Smooth muscle cell of the brain vasculature (primary cell): Measurements from ENCODE around the gene LGI1.

ENCODE experiments used
- DNase-seq: peaks from one replicate; pipeline ENCODE4 v3.0.0-alpha.2; 2012; ENCODE audit warnings: low read depth, low spot score

The LGI1 gene

DNA sequence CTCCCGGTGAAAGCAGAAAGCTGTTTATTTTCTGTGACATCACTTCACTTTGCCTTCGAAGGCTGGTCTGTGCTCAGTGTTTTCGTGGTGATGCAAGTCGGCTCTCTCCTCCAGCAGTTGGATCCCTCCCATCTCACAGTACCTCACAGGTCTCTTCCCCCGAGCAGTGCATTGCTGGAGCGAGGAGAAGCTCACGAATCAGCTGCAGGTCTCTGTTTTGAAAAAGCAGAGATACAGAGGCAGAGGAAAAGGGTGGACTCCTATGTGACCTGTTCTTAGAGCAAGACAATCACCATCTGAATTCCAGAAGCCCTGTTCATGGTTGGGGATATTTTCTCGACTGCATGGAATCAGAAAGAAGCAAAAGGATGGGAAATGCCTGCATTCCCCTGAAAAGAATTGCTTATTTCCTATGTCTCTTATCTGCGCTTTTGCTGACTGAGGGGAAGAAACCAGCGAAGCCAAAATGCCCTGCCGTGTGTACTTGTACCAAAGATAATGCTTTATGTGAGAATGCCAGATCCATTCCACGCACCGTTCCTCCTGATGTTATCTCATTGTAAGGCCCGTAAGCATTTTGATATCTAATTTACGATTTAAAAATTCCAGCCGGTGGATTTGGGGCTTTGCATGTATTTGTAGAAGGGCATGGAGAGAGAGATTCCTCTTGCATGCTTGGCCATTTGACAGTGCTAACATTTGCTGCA is at the start of gene LGI1:
LGI1 (plus strand) TSS at position 136 of the 707 bp plus-strand sequence; CDS start at position 345, 209 bp downstream.
- no peak for DNase-seq

- no peak for DNase-seq
Observed at GRCh38 chr10:93710333-93710909, 47.3 kb upstream of the LGI1 start.

- DNase-seq: no peak
Observed at GRCh38 chr10:93711891-93712290, 45.8 kb upstream of the LGI1 start.

DNA sequence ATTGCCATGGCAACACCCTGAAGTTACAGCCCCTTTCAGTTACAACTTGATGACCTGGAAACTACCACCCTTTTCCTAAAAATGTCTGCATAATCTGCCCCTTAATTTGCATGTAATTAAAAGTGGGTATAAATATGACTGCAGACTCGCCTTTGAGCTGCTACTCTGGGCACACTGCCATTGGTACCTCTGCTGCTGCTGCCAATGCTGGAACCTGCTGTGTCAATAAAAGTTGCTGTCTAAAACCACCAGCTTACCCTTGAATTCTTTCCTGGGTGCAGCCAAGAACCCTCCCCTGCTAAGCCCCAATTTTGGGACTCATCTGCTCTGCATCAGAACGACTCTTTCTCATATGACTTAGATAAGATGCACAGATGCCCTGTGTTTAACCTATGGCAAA is 45.1 kb upstream of the LGI1 start:
- DNase-seq: no peak

DNA sequence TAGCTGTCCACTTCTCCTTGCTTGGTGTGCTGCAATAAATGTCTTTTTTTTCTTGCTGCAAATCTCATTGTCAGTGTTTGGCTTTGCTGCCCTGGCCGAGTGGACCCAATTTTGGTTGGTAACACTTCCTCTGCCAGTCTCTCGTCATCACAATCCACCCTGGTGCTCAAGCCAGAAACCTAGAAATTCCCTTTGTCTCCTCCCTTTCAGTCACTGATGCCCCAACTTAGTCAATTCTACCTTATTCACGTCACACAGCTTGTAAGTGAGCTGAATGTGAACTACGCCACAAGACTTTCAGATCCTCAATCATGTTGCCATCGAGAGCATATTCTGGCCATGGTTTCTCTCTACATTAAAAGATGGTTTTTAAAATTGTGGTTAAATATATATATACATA is 42.4 kb upstream of the LGI1 start:
- no peak for DNase-seq

DNA sequence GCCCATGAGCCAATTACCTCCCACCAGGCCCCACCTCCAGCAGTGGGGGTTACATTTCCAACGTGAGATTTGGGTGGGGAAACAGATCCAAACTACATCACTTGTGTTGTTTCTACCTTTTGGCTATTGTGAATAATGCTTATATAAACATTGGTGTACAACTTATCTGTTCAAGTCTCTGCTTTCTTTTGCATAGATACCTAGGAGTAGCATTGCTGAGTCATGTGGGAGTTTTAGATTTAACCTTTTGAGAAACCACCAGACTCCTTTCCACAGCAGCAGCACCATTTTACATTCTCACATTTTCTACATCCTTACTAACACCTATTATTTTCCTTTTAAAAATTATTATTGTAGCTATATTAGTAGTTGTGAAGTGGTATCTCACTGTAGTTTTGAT is 41.0 kb upstream of the LGI1 start:
- DNase-seq: no peak

DNA sequence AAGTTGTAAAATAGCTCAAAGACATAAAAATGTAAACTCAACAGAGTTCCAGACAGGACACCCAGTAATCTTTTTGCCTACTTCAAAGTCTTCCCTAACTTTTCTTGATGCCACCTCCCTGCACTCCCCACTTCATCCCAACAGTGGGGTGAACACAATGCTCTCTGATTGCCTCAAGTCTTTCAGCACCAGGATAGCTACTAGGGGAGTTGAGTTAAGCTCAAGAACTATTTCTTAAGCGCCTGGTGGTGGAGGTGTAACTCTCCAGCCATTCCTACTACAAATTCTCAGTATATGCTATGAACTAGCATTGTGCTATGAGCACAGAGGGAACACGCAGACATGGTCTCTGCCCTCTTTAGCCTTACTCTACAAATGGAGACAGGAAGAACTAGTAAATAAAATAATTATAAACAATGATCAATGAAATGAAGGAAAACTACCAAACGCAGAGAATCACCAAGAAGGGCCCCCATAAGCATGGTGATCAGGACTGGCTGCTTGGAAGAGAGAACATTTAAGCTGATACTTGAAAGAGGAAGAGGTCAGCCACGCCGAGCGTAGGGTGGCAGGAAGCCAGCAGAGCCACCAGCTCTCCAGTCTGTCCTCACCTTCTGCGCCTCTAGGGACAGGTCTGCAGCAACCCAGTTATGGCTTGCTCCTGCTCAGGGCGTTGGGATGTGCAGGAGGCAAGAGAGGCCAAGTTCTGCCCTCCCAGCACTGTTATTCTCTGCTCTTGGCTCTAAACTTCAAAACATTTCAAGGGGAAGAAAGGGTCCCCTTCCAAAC is 38.6 kb upstream of the LGI1 start:
- DNase-seq: no peak

DNA sequence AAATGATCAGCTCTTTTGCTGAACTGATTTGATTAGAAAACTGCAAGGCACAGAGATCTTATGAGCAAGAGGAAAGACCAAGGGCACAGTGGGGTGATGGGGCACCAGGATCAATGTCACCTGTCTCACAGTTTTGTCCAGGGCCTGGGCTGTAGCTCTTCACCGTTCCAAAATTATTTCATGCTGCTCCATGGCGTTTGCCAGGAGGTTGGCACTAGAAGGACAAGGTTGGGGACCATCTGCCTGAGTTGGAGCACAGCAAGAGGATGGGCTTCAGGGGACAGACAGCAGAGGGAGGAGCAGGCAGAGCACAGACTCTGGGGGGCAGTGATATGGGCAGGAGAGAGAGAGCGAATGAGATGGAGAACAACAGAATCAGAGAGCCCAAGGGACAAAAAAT is 37.8 kb upstream of the LGI1 start:
- DNase-seq: no peak

DNA sequence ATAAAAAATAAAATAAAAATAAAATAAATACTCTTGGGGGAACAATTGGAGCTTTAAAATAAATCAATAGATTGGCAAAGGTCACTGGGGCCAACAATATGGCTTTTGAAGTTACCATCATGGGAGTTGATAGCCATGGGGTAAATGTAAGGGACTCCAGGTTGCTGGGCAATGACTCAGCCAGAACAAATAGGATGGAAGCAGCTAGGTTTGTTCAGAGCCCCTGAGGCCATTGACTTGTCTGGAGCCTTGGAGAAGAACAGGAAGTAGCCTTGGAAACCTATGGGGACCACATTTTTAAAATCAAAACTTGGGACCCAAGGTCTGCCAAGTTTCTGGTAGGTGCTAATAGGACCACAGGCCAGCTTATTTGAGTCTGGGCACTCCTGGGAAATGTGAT is 35.2 kb upstream of the LGI1 start:
- DNase-seq: no peak

DNA sequence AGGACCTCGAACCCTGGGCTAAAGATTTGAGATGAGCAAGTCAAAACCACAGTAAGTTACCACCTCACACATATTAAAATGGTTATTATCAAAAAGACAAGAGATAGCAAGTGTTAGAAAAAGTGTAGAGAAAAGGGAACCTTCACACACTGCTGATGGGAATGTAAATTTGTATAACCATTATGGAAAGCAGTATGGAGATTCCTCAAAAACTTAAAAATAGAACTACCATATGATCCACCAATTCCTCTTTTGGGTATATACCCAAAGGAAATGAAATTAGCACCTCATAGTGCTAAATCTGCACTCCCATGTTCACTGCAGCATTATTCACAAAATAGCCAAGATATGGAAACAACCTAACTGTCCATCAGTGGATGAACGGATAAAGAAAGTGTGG is 34.6 kb upstream of the LGI1 start:
- no peak for DNase-seq

GRCh38 chr10:93726024-93726423 is 31.7 kb upstream of the LGI1 start:
- DNase-seq: no peak

GRCh38 chr10:93741367-93741766 is 16.4 kb upstream of the LGI1 start:
- no peak for DNase-seq

DNA sequence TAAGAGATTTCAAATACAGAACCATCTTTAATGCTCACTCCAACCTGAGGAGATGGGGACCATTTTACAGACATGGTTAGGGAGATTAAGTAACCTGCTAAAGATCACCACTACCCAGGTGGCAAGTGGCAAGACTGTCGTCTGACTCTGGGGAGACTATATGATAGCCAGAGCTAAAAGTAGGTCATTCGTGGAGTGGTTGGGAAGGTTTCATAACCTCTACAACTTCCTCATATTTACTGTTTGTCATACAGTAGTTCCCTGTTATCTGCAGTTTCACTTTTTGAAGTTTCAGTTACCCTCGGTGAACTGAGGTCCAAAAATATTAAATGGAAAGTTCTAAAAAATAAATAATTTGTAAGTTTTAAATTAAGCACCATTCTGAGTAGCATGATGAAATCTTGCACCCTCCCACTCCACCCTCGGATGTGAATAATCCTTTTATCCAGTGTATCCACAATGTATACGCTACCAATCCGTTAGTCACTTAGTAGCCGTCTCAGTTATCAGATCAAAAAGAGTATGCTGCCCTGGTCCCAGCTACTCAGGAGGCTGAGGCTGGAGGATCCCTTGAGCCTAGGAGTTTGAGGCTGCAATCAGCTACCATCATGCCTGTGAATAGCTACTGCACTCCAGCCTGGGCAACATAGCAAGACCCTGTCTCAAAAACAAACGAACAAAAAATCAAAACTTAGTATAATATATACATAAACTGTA is 14.9 kb upstream of the LGI1 start:
- no peak for DNase-seq

DNA sequence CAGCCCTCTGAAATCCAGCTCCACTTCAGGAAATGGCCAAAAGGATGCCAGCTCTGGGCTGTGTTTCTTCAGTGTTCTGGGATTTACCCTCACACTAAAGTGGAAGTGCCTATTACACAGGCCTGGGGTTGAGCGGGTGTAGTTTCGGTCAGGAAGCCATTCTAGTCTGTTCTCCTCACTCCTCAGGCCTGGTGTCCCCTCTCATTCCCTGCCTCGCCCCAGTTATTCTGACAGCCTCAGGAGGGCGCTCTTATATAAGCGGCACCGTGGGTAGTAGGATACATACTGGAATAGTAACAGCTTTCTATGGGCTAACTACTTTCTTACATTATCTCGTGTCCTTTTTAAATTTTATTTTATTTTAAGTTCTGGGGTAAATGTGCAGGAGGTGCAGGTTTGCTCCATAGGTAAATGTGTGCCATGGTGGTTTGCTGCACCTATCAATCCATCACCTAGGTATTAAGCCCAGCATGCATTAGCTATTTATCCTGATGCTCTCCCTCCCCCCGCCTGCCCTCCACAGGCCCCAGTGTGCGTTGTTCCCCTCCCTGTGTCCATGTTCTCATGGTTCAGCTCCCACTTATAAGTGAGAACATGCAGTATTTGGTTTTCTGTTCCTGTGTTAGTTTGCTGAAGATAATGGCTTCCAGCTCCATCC is 12.2 kb upstream of the LGI1 start:
- no peak for DNase-seq

- DNase-seq: peak; percentile 82
Observed at GRCh38 chr10:93746844-93747284, 10.9 kb upstream of the LGI1 start.

- DNase-seq: no peak
Observed at GRCh38 chr10:93749218-93749799, 8.4 kb upstream of the LGI1 start.

DNA sequence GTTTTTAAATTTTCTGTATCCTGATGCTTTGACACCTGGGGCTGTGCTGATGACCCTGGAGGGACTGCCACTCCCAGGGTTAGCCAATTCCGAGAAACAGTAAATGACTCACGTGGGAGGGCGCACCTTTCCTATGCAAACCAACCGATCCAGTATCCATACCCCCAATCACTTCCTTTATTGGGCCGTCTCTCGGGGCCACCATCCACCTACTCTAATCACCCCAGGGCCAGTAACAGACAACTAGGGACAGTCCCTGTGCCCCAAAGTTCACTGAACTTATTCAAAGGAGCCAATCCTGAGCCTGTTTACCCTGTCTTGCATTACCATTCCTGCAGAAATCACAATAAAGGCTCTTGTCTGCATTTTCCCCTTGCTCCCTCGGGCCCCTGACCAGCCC is 6.6 kb upstream of the LGI1 start:
- DNase-seq: no peak

DNA sequence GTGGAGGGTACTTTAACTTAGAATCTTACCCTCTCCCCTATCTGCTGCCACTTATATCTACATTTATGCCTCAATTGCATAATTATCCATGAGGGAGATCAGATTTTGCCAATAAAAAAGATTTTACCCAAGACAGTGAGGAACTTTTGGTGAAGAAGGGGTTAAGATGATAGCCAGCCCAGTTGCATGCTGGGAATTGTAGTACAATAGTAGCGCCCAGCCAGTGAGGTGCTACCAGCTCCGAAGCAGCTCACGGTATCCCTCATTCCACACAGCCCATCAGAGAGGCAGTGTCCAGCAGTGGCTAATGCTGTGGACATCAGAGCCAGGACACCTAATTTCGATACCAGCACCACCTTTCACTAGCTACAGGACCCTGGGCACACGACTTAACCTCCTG is 5.9 kb upstream of the LGI1 start:
- DNase-seq: no peak

DNA sequence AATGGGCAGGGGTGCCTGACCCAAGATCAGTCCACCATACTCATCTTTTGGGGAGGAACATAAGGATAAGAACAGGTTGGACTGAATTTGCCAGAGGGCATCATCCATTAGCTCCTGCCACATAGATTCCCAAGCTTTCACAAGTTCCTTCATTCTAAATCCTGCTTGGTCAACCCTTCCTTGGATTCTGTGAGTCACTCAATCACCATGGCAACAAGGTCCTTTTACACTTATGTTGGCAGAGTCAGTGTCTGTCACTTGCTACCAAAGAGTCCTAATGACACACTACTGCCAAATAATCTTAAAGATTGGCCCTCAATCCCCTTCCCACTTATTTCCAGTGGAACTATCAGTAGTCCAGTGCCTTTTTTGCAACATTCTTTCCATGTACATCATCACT is 5.0 kb upstream of the LGI1 start:
- no peak for DNase-seq

DNA sequence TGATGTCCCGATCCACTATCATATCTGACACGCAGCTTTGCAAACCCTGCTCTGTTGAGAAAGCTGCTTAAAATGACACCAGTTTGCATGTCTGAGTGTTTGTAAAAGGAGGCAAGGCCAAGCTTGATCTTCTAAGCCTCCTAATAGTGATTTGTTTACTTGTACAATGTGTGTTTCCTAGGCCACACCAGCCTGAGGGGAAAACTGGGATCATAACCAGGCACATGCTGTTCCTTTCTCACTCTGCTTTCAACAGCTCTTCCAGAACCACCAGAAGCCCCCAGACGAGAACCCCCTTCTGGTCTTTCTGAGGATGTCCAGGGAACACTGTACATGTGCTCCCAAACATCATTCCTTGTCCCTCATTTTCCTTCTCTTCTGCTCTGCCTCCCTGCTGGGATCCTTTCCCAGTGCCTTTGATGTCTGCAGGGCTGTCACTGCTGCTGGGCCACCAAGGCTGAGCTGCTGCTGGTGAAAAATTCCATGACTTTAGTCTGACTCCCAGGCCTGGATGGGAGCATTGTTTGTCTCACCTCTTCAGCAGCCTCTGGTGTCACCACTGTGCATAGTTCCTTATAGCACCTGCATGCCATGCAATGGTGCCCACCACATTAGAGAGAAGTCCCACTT is 4.0 kb upstream of the LGI1 start:
- DNase-seq: no peak

DNA sequence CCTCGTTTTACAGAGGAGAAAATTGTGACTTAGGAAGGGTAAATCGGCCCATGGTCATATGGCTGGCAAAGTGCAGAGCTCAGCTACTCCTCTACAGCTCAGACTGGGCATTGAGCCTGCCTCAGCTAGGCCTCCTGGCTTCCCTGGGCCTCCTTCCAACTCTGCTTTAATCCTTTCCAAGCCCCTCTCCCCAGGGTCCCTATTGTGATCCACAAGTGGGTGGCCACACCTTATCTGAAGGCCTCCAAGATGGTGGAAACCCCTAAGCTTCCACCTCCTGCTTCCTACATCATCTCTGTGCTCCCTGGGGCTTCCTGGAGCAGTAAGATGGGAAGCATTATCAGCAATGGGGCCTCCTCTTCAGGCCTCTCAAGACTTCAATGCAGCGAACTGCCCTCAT is 3.0 kb upstream of the LGI1 start:
- no peak for DNase-seq
